GM19468 (cell line): ENCODE data around the gene KRTAP10-11.
"Not testable (repeated sequence)": the region's sequence is repeated elsewhere in the genome, so short reads cannot be mapped to it uniquely, and the experiment has no call there.

ENCODE experiments used
- ATAC-seq: cut with Tn5 transposase; IDR thresholded peaks from one replicate; pipeline ENCODE4 v1.9.1; 2021; ENCODE audit warnings: mild to moderate bottlenecking, moderate library complexity, moderate number of reproducible peaks; ENCODE audit not compliant: unreplicated experiment; ENCODE audit errors: extremely low read depth

Gene KRTAP10-11

DNA sequence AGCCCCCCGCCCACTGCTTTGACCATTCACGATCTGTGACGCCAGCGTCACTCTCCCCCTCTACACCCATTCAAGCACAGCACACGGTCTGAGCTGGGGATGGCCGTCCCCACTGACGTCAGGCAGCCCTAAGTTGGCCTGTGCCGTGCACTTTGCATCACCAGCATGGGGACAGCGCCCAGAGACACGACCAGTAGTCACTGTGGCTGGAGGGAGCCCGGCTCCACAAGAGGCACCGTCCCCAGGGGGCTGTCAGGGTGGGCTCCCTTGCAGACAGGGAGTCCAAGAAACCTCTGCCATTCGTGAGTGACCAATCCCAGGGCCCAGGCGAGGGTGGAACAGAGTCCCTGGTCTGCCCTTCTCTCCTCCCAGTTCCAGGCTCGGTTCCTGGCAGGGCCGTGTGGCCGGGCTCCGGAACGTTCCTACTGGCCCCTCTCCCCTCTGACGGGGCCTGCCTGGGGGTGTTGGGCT, 32.0 kb upstream of the KRTAP10-11 start:
- no peak for ATAC-seq

DNA sequence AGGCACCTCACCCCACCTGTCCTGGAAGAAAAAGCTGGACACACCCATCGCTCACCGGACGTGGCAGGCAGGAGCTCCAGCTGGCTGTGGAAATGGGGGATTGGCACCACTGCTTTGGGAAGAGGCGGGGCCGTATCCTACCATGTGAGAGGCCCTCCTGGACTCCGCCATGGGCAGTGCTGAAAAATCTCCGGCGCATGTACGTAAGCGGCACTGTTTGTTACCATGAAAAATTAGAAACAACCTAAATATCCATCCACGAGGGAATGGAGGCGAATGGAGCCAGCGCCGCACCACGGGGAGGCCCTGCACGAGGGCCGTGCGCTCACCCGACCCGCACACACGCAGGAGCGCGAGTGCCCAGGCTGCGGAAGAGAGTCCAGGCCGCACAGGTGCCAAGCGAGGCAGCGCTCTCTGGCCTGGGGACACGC, 31.2 kb upstream of the KRTAP10-11 start:
- ATAC-seq: no peak

DNA sequence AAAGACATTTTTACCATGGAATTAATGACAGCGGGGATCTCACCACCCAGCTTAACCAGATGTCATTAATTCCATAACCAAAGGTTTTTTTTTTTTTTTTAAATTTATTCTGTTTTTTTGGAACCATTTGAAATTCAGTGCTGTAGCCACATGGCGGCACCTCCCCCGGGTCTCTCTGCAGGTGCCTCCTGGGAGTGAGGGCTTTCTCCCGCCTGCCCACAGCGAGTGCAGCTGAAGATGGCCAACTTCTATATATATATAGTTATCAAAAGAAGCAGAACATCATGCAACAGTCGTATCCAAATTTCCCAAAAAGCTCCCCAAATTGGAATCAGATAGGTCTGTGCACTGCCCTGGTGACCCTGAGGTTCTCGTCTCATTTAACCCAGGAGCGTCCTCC, 30.7 kb upstream of the KRTAP10-11 start:
- no peak for ATAC-seq

DNA sequence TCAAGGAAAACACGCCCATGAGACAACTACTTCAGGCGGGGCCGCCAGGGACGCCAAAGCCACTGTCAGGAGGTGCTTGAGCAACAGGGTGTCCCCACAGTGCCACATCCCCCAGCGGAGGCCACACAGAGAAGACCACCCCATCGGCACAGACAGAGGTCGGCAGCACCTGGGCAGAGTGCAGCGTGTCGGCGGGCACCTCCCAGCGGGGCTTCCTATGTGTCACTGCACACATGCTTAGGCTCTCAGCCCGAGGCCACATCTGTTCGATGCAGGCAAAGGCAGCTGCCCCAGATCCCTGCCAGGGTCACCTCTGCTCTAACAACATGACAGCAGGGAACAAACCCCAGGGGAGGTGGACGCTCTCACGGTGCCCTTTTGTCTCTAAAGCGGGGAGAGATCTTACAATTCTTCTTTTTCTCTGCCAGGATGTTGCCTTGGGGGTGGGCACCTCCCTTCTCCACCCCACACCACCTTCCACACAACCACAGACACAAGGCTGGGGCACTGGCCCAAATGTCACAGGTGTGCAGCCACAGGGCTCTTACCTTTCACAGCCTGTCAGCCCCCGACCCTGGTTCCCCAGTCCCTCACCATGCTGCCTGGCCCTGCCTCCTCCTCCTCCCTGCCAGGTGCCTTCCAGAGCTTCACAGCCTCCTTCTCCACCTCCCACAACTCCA, 30.2 kb upstream of the KRTAP10-11 start:
- no peak for ATAC-seq

DNA sequence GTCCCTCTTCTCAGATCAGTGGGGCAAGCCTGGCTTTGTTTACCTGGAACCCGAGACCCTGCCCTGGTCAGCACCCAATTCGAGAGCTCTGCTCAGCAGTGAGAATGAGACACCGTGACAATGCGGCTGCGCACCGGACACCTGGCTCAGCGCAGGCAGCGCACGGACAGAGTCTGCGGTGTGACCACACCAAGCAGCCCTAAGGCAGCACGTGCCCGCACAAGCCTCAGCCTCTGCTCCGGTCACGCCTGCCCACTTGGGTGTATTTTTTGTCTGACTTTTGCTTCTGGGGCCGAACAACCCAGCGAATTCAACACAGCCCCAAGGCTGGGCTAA, 29.7 kb upstream of the KRTAP10-11 start:
- no peak for ATAC-seq

DNA sequence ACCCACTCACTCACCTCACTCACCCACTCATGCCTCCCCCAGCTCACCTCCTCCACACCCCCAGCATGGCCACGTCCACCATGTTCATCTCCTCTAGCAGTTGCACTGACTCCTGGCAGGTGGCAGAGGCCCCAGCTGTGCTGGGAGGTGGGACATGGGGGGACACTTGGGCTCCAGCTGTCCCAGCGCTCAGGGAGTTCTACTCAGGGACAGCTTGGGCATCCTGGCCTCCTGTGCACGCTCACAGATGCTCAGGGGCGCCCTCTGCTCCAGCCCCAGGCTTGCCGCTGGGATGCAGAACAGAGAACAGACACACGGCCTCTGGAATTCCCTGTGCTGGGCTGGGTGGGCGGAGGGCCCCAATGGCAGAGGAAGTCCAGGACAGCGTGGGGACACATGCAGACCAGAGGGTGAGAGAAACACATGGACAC, 29.1 kb upstream of the KRTAP10-11 start:
- no peak for ATAC-seq

DNA sequence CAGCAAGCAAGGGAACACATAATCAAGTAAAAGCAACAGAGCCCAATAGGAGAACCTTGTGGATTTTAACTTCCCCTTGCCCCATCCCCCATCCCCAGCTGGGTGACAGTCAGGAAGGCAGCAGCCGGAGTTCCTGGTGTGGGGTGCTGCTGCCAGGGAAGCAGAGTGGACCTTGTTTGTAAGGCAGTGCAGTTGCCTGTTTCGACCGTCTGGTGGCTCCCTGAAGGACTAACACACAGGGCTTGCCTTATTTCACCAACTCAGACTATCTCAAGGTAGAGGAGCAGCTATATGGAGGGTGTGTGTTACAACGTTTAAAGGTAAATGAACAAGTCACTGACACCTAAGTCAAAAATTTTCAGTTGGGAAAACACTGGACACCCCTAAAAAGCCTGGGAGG, 27.7 kb upstream of the KRTAP10-11 start:
- no peak for ATAC-seq

DNA sequence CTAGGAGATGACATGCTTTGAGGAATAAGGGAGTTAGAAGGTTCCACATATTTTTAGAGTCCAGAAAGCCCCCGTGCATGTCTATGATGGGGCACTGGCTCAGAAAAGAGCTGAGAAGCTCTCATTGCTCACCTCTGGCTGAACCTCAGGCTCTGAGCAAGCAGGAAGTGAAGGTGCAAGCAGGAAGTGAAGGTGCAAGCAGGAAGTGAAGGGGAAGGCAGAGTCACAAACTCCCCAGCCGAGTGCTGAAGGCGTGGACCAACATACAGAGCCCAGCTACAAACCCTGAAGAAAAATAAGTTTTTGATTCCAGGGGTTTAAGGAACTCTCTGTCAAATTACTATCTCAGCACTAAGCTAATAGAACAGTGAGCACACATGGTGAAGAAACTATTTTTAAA, 27.3 kb upstream of the KRTAP10-11 start:
- ATAC-seq: no peak

DNA sequence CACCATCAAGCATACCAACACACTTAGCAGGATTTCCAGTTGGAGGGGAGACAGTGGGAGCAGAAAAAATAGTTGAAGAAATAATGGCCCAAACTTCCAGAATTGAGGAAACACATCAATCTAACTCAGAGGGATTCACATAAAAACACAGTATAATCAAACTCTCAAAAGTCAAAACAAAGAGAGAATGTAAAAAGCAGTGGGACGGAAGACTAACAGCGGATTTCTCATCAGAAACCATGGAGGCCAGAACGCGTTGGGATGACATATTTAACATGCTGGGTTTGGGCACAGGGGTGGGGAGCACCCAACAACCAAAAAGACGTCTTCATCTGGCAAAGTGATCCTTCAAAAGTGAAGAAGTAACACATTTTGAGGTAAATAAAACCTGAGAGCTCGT, 26.3 kb upstream of the KRTAP10-11 start:
- ATAC-seq: no peak

DNA sequence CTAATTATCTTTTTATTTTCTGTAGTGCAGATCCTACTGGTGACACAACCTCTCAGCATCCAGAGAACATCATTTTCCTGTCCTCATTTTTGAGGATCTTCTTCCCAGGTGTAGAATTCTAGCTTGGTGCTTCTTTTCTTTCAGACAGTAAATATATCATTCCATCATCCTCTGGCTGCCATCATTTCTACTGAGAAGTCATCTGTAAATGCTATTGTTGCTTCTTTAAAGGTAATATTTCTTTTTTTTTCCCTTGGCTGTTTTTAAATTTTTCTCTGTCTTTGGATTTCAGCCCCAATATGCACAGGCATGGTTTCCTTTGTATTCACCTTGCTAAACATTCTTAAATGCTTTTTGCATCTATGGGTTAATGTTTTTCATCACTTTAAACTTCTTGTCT, 22.6 kb upstream of the KRTAP10-11 start:
- no peak for ATAC-seq

DNA sequence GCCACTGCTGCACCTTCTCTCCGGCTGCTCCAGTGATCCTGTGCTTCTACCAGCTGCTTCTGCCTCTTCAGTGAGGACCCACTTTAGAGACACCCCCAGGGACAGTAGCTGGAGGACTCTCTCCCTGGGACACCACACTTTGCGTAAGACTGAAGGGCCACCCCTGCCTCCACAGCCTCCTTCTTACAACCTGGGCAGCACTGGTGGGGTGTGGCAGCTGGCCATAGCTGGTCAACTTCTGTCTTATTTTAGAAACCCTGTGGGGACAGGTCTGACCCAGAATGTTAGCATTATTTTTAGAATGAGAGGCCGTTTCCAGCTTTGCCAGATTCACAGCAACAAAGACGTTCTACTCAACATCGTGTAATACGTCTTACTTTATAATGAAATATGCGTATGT, 20.5 kb upstream of the KRTAP10-11 start:
- no peak for ATAC-seq

DNA sequence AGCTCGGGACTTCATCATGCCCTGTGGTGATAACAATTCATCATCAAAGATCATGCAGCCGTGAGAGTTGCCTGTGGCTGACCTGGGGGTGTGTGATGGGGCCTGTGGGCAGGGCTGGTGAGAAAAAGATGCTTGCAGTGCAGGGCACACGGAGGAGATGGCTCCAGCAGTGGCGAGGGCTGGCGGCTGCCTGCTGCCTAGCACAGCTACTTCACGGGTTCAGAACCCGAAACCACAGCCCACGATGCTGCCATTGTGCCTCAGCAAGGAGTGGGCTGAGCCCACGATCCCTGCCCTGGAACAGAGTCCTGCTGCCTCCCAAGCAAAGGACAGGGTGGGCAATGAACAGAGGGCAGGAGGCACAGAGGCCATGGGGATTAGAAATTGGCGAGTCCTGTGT, 20.0 kb upstream of the KRTAP10-11 start:
- no peak for ATAC-seq

DNA sequence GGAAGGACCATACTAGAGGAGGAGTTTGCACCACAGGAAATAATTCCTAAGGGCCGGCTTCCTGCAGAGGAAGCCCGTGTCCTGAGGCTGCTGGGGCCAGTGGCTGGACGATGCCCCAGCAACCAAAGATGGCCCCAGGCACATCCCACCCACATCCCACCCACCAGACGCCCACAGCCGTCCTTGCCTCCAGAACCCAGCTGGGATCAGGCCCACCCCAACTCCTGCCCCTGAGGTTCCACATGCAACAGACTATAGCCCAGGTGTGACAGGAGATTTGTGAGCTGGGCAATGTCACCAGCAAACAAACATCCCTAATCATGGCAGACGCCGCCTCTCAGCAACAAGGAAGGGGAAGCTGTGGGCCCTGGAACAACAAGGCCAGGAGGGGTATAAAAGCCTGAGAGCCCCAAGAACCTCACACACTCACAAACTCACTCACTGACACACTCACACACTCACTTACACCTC, 19.5 kb upstream of the KRTAP10-11 start, which contains the start of gene KRTAP10-9:
Gene KRTAP10-9 (plus strand): TSS at position 421 of the 471 bp plus-strand sequence. CDS start 79 bp downstream, outside the sequence.
- ATAC-seq: no peak

DNA sequence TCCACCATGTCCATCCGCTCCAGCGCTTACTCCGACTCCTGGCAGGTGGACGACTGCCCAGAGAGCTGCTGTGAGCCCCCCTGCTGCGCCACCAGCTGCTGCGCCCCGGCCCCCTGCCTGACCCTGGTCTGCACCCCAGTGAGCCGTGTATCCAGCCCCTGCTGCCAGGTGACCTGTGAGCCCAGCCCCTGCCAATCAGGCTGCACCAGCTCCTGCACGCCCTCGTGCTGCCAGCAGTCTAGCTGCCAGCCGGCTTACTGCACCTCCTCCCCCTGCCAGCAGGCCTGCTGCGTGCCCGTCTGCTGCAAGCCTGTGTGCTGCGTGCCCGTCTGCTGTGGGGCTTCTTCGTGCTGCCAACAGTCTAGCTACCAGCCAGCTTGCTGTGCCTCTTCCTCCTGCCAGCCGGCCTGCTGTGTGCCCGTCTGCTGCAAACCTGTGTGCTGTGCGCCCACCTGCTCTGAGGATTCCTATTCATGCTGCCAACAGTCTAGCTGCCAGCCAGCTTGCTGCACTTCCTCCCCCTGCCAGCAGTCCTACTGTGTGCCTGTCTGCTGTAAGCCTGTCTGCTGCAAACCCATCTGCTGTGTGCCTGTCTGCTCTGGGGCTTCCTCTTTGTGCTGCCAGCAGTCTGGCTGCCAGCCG, 18.9 kb upstream of the KRTAP10-11 start:
- ATAC-seq: not testable (repeated sequence)

DNA sequence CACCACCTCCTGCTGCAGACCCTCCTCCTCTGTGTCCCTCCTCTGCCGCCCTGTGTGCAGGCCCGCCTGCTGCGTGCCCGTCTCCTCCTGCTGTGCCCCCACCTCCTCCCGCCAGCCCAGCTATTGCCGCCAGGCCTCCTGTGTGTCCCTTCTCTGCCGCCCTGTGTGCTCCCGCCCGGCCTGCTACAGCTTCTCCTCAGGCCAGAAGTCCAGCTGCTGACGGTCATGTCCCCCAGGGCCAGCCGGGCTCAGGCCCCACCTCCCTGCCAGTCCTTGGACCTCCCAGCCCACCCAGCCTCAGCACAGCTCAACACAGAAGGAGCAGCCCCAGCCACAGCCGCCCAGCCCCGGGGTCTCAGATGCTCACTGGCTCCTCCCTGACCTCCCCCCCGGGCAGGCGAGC, 18.4 kb upstream of the KRTAP10-11 start:
- ATAC-seq: not testable (repeated sequence)

DNA sequence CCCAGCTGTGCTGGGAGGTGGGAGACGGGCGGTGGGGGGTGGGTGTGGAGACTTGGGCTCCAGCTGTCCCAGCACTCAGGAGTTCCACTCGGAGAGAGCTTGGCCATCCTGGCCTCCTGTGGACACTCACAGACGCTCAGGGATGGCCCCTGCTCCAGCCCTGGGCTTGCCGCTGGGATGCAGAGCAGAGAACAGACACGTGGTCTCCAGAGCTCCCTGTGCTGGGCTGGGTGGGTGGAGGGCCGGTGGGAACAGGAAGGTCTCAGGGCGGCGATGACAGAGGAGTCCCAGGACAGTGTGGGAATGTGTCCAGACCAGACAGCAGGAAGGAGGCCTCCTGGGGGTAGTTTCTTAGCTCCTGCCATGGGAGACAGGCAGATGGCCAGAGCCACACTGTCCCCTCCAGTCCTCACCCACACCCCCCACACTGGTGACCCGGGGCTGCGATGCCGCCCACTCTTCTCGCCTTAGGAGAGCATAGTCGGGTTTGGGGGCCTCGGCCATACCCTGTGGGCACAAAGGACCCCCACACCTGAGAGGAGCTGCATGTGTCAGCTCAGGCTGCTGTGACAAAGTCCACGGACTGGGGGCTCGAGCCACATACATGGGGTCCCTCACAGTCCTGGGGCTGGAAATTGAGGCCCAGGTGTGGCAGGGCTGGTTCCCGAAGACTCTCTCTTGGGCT, 17.4 kb upstream of the KRTAP10-11 start:
- no peak for ATAC-seq

DNA sequence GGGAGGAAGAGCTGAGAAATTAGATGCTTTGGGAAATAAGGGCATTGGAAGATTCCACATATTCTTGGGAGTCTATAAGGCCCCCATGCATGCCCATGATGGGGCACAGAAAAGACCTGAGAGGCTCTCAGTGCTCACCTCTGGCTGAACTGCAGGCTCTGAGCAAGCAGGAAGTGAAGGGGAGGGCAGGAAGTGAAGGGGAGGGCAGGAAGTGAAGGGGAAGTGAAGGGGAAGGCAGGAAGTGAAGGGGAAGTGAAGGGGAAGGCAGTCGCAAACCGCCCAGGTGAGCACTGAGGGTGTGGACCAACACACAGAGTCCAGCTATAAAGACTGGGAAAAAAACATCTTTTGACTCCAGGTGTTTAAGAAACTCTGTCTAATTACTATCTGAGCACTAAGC, 15.8 kb upstream of the KRTAP10-11 start:
- no peak for ATAC-seq

DNA sequence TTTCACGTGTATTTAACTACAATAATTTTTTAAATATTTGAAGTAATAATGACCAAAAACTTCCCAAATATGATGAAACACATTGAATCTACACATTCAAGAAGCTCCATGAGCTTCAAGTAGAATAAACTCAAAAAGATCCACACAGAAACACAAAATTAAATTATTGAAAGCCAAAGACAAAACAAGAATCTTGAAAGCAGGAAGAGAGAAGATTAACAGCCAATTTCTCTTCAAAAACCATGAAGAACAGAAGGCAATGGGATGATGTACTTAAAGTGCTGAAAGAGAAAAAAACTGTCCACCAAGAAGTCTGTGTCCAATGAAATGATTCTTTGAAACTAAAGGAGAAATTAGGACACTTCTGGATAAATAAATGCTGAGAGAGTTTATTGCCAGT, 14.1 kb upstream of the KRTAP10-11 start:
- no peak for ATAC-seq

DNA sequence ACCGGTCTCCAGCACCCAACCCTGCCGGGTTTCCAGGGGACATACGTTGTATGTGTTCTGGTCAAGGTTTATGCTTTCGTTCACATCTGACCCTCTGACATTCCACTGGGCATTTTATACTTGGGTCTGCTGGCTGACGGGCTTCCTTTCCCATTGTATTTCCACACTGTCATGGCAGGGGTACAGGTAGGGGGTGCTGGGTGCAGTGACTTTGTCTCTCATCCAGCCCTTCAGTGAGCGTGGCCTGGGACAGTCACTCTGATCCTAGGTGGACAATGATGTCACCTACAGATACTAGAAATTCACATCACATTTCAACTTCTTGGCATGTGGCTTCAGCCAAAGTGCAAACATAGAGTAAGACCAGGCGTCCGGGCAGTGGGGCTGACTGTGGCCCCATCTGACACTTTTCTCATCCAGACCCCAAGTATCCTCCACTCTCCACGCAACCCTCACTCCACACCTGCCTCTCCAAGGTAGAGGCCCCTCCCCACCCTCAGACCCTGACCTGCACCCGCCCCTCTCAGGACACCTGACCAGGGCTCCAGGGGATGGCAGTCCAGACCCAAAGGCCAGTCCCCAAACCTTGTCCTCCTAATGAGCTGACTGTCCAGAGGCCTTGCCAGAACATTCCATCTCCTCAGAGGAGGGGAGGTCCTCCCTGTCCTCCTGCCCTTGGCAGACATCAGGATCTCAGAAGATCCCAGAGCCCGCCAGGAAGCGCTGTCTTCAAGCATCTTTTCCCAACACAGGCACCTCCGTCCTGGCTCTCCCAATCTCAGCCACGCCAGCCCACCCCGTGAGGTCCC, 9.8 kb upstream of the KRTAP10-11 start:
- ATAC-seq: no peak
